ENCODE results near the gene BANK1. TPM values are rescaled to one million over a fixed set of nuclear protein-coding genes. Genes with fewer than 3 reads are reported as not detected.

BANK1 gene
- total RNA-seq, 3 donors from 2014 or later (not counting 1 experiment from before 2014, with no cell fraction given), result 2.1 to 3.0 (median 2.4) TPM

DNA sequence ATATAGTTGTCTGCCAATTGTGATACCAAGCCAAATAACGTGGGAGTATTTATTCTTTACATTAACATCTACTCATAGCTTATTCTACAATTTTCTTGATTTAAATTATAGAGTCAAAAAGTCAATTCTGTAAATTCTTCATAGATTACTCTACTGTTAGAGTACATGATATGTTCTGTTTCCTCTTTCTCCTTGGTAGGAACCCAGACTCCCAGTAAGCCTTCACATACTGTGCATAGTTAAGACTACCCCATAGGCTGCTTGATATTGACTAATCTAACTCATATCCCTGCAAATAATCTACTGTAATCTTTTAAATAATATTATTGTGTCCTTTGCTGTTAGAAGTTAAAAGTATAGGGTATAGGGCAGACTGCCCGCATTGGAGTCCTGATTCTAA, 35.4 kb downstream of the BANK1 start:
- TF ChIP-seq CTCF (IDR thresholded peaks at IDR 0.05), result no peak
- DNase-seq (no peak), ATAC-seq (no peak)
- no peak overlapping the region for H3K27ac ChIP-seq (ENCODE audit: low read length)
- no peaks in the 10 kb centered on the region for H3K4me1 Mint-ChIP-seq
- H3K27me3 Mint-ChIP-seq (ENCODE audit: low read depth in 2 of 2), result no peaks in the 10 kb centered on the region
- H3K27me3 ChIP-seq (ENCODE audit: control insufficient read depth, insufficient read depth, low read length), result no peaks in the 10 kb centered on the region
- no peaks in the 10 kb centered on the region for H3K9me3 Mint-ChIP-seq
- no peak overlapping the region for H3K27ac Mint-ChIP-seq
- intact Hi-C loops (cut with micrococcal nuclease), result no loop called here
- no peak overlapping the region for H3K4me3 Mint-ChIP-seq
- H3K4me3 ChIP-seq (ENCODE audit: low read length), result no peak overlapping the region
- no CpG with 5 or more reads among the region's 2 CpGs for WGBS (ENCODE audit: insufficient coverage)
- H3K36me3 ChIP-seq (ENCODE audit: control insufficient read depth, insufficient read depth, low read length), result no peaks in the 10 kb centered on the region
- H3K4me1 ChIP-seq (ENCODE audit: control insufficient read depth, insufficient read depth, low read length), result no peaks in the 10 kb centered on the region
- no peaks in the 10 kb centered on the region for H3K9me3 ChIP-seq (ENCODE audit: control insufficient read depth, insufficient read depth, low read length)
- H3K36me3 Mint-ChIP-seq, result no peaks in the 10 kb centered on the region

DNA sequence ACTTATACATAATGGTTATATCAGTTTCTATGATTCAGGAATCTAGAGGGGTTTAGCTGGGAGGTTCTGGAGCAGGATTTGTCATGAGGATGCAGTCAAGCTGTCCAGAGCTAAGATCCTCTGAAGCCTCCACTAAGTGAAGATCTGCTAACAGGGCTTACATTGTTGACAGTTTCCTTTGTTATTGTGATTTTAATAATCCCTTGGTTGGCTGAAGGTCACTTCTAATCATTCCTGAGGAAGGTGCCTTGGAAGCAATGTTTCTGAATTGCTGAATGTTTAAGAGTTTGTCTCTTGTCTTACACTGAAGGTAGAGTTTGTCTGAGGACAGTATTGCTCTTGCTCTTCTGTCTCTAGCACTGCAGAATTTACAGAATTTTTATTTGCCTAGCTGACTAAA, 41.3 kb downstream of the BANK1 start:
- no peak overlapping the region for H3K27ac Mint-ChIP-seq
- peaks cover 0 to 6% of the 10 kb centered on the region in 2 donors for H3K27me3 Mint-ChIP-seq (ENCODE audit: low read depth in 2 of 2)
- DNase-seq (no peak), ATAC-seq (no peak)
- no peak overlapping the region for H3K4me3 ChIP-seq (ENCODE audit: low read length)
- no peaks in the 10 kb centered on the region for H3K4me1 ChIP-seq (ENCODE audit: control insufficient read depth, insufficient read depth, low read length)
- no peaks in the 10 kb centered on the region for H3K9me3 Mint-ChIP-seq
- H3K36me3 Mint-ChIP-seq, result no peaks in the 10 kb centered on the region
- no peaks in the 10 kb centered on the region for H3K9me3 ChIP-seq (ENCODE audit: control insufficient read depth, insufficient read depth, low read length)
- H3K27me3 ChIP-seq (ENCODE audit: control insufficient read depth, insufficient read depth, low read length), result no peaks in the 10 kb centered on the region
- H3K27ac ChIP-seq (ENCODE audit: low read length), result no peak overlapping the region
- intact Hi-C loops (cut with micrococcal nuclease), result no loop called here
- H3K4me1 Mint-ChIP-seq, result no peaks in the 10 kb centered on the region
- H3K36me3 ChIP-seq (ENCODE audit: control insufficient read depth, insufficient read depth, low read length), result no peaks in the 10 kb centered on the region
- no peak overlapping the region for H3K4me3 Mint-ChIP-seq
- no peak for TF ChIP-seq CTCF (IDR thresholded peaks at IDR 0.05)

DNA sequence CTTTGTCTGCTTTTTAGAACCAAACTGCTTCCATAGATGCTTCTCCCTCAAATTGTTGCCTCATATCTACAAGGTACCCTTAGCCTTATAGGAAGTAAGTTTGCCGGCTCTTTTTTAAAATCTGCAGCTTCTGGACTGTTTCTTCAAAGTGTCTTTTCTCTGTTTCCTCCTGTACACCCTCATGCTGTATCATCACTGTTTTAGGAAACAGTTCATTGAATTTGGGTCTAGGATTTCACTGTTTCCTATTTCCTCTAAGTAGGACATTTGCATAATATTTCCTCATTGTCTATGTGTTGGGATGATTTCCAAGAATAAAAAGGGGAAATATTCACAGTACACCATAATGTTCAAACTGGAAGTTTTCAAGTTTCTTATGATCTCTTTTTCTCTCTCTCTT, 43.0 kb downstream of the BANK1 start:
- peak overlapping the region; percentile 19 for H3K27ac ChIP-seq (ENCODE audit: low read length)
- no peak overlapping the region for H3K27ac Mint-ChIP-seq
- no peak for TF ChIP-seq CTCF (IDR thresholded peaks at IDR 0.05)
- intact Hi-C loops (cut with micrococcal nuclease), result no loop called here
- no peaks in the 10 kb centered on the region for H3K36me3 ChIP-seq (ENCODE audit: control insufficient read depth, insufficient read depth, low read length)
- no peaks in the 10 kb centered on the region for H3K9me3 Mint-ChIP-seq
- no peaks in the 10 kb centered on the region for H3K36me3 Mint-ChIP-seq
- H3K9me3 ChIP-seq (ENCODE audit: control insufficient read depth, insufficient read depth, low read length), result no peaks in the 10 kb centered on the region
- H3K4me1 ChIP-seq (ENCODE audit: control insufficient read depth, insufficient read depth, low read length), result no peaks in the 10 kb centered on the region
- no peak overlapping the region for H3K4me3 ChIP-seq (ENCODE audit: low read length)
- no peaks in the 10 kb centered on the region for H3K4me1 Mint-ChIP-seq
- DNase-seq (no peak), ATAC-seq (no peak)
- no peaks in the 10 kb centered on the region for H3K27me3 ChIP-seq (ENCODE audit: control insufficient read depth, insufficient read depth, low read length)
- WGBS (ENCODE audit: insufficient coverage), result 50% methylated on average over 1 of the region's 1 CpG
- H3K4me3 Mint-ChIP-seq, result no peak overlapping the region
- H3K27me3 Mint-ChIP-seq (ENCODE audit: low read depth in 2 of 2), result peaks cover 0 to 6% of the 10 kb centered on the region in 2 donors

DNA sequence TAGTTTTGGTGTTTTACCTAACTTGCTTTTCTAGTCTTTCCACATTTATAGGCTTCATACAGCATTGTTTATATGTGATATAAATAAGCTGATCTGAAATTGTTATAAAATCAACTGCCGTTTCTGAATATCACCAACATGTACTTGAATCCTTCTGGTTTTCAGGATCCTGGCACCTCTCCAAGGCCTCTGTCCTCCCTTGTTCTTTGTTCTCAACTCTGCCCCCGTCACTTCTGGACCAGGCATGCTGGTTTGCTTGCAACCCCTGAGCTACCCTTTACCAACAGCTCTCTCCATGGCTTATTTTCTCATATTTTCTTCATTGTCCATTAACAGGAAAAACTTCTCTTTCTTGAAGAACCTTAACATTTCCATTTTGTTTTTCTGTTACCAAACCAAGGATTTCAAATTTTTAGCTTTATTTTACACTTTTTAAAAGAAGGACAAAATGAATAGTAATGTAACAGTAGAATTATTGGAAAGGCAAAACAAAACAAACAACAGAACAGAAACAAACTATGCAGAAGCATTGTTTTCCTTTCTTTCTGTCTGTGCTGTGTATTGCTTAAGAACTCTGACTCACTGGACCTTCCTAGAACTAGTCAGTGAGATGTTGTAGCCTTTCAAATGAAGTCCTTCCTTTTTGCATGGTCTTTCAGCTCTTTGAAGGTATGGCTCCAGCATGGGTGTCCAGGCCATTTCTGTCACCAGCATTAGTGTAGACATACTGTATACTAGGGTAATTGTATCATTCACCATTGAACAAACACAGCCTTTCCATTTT, 44.8 kb downstream of the BANK1 start:
- H3K9me3 Mint-ChIP-seq, result no peaks in the 10 kb centered on the region
- Histone ChIP-seq H3K4me1 (ENCODE audit: control insufficient read depth, insufficient read depth, low read length) (no peaks in the 10 kb centered on the region), H3K27me3 (ENCODE audit: control insufficient read depth, insufficient read depth, low read length) (no peaks in the 10 kb centered on the region), H3K36me3 (ENCODE audit: control insufficient read depth, insufficient read depth, low read length) (no peaks in the 10 kb centered on the region), H3K9me3 (ENCODE audit: control insufficient read depth, insufficient read depth, low read length) (no peaks in the 10 kb centered on the region), H3K4me3 (ENCODE audit: low read length) (no peak overlapping the region), H3K27ac (ENCODE audit: low read length) (no peak overlapping the region)
- no peak for ATAC-seq
- no peaks in the 10 kb centered on the region for H3K4me1 Mint-ChIP-seq
- TF ChIP-seq CTCF (IDR thresholded peaks at IDR 0.05), result no peak
- no peak overlapping the region for H3K27ac Mint-ChIP-seq
- DNase-seq, result no peak
- peaks cover 0 to 6% of the 10 kb centered on the region in 2 donors for H3K27me3 Mint-ChIP-seq (ENCODE audit: low read depth in 2 of 2)
- intact Hi-C loops (cut with micrococcal nuclease), result no loop called here
- no peaks in the 10 kb centered on the region for H3K36me3 Mint-ChIP-seq
- H3K4me3 Mint-ChIP-seq, result no peak overlapping the region
- WGBS (ENCODE audit: insufficient coverage), result 85% methylated on average over 2 of the region's 2 CpGs
